Upper lobe of right lung (tissue), 1 donor: ENCODE measurements around the gene RHOBTB3. TPM values are rescaled to one million over a fixed set of nuclear protein-coding genes. Genes with fewer than 3 reads are reported as not detected.

Source experiments
- ATAC-seq: fragments of 200-7000 bp; cut with Tn5 transposase; one replicate; pipeline ENCODE4 v1.9.1; 2020; ENCODE audit warnings: mild to moderate bottlenecking, moderate library complexity
- DNase-seq: peaks from one replicate; pipeline ENCODE4 v3.0.0-alpha.2; 2020
- H3K27ac ChIP-seq: fragments of 200-600 bp; one replicate; pipeline ENCODE4 v1.8.0; 2022
- H3K27me3 ChIP-seq: fragments of 200-600 bp; one replicate; pipeline ENCODE4 v1.8.0; 2022; ENCODE audit warnings: mild to moderate bottlenecking
- H3K36me3 ChIP-seq: fragments of 200-600 bp; one replicate; pipeline ENCODE4 v1.8.0; 2022
- H3K4me1 ChIP-seq: fragments of 200-600 bp; one replicate; pipeline ENCODE4 v1.8.0; 2022
- H3K4me3 ChIP-seq: fragments of 200-600 bp; one replicate; pipeline ENCODE4 v1.8.0; 2022; ENCODE audit warnings: mild to moderate bottlenecking
- H3K9me3 ChIP-seq: fragments of 200-600 bp; one replicate; pipeline ENCODE4 v1.8.0; 2022
- CTCF ChIP-seq: fragments of 200-600 bp; IDR thresholded peaks from one replicate; pipeline ENCODE4 v1.8.0; 2022; ENCODE audit warnings: antibody characterized with exemption
- intact Hi-C: fragments of 100-400 bp; cut with DNase I; formaldehyde crosslinking; loops from one replicate; pipeline ENCODE4 v1.11.0; 2022
- total RNA-seq: library from RNA; stranded (reverse); fragmentation: NEBNext Ultra II Directional; extraction: Animal tissue kit (Norgen Biotek cat#: 25700); gene quantifications from one replicate; pipeline ENCODE4 v1.2.1, GENCODE V29; 2021
- donor health status: DM: no; HTN: yes; CAD: no; lungs with severe emphysema.

Gene RHOBTB3
- total RNA-seq, 1 donor from 2014 or later, result 54.2 TPM

- H3K27ac ChIP-seq, result no peak overlapping the region
- ATAC-seq (no peak), DNase-seq (no peak)
- TF ChIP-seq CTCF, result no peak
- no peaks in the 10 kb centered on the region for H3K9me3 ChIP-seq
- H3K27me3 ChIP-seq, result no peaks in the 10 kb centered on the region
- no peaks in the 10 kb centered on the region for H3K4me1 ChIP-seq
- H3K4me3 ChIP-seq, result no peak overlapping the region
- peaks cover 2% of the 10 kb centered on the region for H3K36me3 ChIP-seq
- intact Hi-C loops, result no loop called here
Measured at GRCh38 chr5:95743877-95744276, 12.7 kb downstream of the RHOBTB3 start.

- no peaks in the 10 kb centered on the region for H3K4me1 ChIP-seq
- intact Hi-C loops, result no loop called here
Measured at GRCh38 chr5:95746194-95746593, 15.1 kb downstream of the RHOBTB3 start.

GRCh38 chr5:95746722-95747679, 15.9 kb downstream of the RHOBTB3 start:
- DNase-seq (no peak), ATAC-seq (no peak)
- no peak overlapping the region for H3K27ac ChIP-seq
- no peaks in the 10 kb centered on the region for H3K4me1 ChIP-seq
- no peaks in the 10 kb centered on the region for H3K9me3 ChIP-seq
- H3K27me3 ChIP-seq, result no peaks in the 10 kb centered on the region
- intact Hi-C loops, result no loop called here
- TF ChIP-seq CTCF, result no peak
- no peak overlapping the region for H3K4me3 ChIP-seq
- peaks cover 10% of the 10 kb centered on the region for H3K36me3 ChIP-seq

More at GRCh38 chr5:95746194-95746593, 15.1 kb downstream of the RHOBTB3 start:
- Histone ChIP-seq H3K9me3 (no peaks in the 10 kb centered on the region), H3K27me3 (no peaks in the 10 kb centered on the region), H3K27ac (no peak overlapping the region), H3K36me3 (peaks cover 10% of the 10 kb centered on the region), H3K4me3 (no peak overlapping the region)
- no peak for TF ChIP-seq CTCF
- DNase-seq (no peak), ATAC-seq (no peak)

GRCh38 chr5:95748133-95748532, 17.0 kb downstream of the RHOBTB3 start:
- no peak for TF ChIP-seq CTCF
- intact Hi-C loops, result no loop called here
- DNase-seq, result no peak
- Histone ChIP-seq H3K4me1 (no peaks in the 10 kb centered on the region), H3K27ac (no peak overlapping the region), H3K9me3 (no peaks in the 10 kb centered on the region), H3K36me3 (peaks cover 10% of the 10 kb centered on the region), H3K4me3 (no peak overlapping the region), H3K27me3 (no peaks in the 10 kb centered on the region)
- peak; percentile 50 for ATAC-seq

- Histone ChIP-seq H3K27me3 (no peaks in the 10 kb centered on the region), H3K4me3 (no peak overlapping the region), H3K27ac (no peak overlapping the region), H3K36me3 (peaks cover 14% of the 10 kb centered on the region), H3K4me1 (peaks cover 4% of the 10 kb centered on the region), H3K9me3 (no peaks in the 10 kb centered on the region)
- TF ChIP-seq CTCF, result no peak
- intact Hi-C loops, result no loop called here
- no peak for DNase-seq
- ATAC-seq, result no peak
Measured at GRCh38 chr5:95754545-95754944, 23.4 kb downstream of the RHOBTB3 start.
